ENCODE results near the gene PPP2R5B.

PPP2R5B gene

DNA sequence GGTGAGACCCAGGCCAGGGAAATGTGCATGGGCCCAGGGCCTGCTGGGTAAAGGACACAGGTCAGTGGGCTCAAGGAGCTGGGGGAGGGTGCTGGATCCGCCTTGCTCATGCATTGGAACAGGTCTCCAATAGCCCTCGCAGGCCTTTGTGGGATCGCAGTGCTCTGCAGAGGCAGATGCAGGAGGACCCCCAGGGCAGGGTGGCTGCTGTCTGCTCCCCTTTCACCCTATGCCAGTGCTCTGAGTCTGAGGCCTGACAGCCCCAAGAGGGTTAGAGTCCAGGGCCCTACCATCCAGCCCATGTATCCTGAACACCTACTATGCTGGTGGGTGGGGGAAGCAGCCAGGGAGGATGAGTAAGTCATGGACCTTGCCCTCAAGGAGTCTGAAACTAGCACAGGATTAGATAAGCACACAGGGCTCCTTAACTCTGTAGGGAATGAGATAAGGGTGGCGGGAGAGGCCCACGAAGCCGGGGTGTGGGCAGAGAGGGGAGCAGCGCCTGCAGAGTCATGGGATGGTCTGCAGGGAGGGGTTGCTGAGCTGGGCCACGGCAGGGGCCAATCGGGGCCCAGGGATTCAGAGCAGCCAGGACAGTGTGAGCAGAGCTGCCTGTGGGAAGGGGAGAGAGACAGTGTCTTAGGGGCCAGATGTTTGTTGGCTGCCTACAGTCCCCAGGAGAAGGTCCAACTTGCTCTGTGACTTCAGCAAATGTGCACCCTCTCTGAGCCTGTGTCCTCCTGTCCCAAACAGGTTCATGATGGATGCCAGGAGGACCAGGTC is 35.6 kb upstream of the PPP2R5B start:
- DNase-seq = no peak

DNA sequence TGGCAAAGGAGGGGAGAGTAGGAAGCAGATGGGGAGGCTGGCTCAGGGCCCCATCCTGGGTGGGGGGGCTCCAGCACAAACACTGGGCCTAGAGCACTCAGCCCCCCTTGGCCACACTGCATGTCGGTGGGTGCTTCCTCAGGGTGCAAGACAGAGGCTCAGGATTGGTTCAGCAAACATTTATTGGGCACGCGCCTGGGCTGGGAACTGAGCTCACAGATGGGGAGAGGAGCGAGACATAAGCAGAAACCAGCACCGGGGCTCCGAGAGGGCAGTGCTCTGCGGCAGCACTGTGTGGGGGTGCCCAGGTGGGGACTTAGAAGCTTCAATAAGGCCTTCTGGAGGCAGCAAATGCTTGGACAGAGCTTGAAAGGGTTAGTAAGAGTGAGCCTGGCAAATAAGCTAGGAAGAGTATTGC is 34.0 kb upstream of the PPP2R5B start:
- no peak for DNase-seq

DNA sequence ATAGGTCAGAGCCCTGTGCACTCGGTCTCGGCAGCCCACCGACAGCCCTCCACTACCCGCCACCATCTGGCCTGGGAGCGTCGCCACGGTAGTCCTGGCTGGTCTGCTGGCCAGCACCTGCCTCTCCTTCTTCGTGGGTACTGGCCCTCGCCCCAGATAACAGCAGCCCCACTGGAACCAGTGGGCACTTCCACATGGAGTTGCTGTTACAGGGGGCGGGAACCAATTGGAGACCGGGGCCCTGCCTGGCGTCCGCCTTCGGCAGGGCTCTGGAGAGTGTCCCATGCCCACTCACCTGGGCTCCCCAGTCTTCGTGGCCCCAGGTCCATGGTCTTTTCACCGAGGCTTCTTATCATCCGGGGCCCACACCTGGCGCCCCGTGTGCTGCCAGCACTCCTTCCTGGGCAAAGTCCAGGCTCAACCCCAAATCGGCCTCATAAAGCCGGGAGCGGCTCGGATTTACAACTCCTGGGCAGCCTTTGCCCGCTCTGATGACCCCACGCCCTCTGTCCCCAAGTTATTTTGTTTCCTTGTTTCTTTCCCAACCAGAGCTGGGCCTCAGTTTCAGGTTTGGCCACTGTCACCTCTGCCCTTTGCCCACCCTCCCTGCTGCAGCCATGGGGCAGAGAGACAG is 33.2 kb upstream of the PPP2R5B start:
- no peak for DNase-seq

DNA sequence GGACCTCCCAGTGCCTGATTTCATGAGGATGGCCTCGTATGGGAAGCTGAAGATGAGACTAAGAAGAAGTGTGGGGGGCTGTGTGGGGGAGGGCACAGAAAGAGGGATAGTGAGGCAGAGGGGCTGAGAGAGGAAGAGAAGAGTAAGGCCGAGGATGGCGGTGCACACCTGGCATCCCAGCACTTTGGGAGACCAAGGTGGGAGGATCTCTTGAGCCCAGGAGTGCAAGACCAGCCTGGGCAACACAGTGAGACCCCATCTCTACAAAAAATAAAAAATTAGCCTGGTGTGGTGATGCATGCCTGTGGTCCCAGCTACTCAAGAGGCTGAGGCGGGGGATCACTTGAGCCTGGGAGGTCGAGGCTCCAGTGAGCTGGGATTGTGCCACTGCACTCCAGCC is 32.6 kb upstream of the PPP2R5B start:
- DNase-seq = no peak

DNA sequence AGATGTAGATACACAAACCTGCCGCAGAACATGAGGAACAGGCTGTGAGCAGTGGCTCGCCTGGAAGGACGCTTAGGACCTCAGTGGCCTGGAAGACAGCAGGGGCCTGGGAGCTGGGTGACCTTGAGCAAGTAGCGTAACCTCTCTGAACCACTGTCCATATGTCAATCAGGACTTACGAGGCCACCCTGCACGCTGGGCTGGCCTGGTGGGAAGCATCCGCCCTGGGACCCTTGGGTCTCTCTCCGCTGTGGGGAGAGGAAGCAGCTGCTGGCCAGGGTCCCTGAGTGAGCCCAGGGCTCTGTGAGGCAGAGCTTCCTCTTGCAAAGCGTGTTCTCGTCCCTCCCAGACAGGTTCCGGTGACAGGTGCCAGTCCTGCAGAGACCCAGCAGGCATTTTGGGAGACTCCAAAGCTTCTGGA is 32.1 kb upstream of the PPP2R5B start:
- no peak for DNase-seq

DNA sequence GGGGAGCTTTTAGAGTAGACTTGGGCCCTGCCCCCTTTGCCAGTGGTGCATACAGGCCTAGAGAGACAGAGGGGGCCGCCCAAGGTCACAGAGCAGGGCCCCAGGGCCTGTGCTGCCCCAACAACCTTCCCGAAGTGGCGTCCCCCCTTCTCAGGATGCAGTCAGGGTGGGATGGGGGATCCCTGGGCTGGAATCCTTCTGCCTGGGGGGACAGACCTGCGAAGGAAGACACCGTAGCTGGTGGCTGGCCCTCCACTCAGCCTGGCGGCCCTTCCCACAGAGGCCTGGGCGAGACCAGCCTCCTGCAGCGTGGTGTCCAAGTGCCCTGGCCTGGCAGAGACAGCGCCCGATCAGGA is 31.7 kb upstream of the PPP2R5B start:
- DNase-seq = no peak

DNA sequence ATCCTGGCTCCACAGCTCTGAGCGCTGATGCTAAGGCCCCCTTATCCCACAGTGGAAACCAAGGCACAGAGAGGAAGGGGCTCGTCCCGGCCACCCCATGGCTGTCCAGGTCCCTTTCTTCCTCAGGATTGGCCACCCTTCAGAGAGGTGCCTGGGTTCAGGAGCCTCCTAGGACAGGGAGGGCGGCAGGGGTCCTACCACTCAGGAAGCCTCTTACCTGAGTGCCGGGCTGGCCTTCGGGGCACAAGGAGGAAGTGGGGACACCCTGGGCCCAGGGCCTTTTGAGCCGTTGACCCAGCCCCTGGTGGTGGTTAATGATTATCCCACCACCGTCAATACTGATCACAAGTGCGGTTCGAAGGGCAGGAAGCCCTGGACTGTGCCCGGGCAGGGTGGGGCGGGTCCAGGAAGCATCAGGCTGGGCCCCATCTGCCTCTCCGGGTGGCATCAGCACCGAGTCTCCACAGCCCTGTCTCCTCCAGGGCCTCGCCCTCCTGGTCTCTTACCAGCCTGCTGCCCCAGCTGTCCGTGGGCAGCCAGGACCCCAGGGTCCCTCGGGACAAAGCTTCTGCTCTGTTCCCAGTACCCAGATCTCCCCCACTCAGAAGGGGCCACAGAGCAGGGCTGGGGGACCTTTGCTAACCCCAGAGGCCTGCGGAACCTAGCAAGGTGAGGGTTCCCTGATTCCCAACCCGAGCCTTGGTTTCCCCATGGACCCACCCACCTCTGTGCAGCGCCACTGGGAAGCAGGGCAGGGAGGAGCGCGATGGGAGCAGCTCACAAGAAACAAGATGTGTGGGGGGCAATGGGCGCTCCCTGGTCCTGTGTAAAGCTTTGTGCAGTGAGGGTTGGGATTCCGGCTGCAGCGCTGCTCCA is 31.1 kb upstream of the PPP2R5B start:
- no peak for DNase-seq

DNA sequence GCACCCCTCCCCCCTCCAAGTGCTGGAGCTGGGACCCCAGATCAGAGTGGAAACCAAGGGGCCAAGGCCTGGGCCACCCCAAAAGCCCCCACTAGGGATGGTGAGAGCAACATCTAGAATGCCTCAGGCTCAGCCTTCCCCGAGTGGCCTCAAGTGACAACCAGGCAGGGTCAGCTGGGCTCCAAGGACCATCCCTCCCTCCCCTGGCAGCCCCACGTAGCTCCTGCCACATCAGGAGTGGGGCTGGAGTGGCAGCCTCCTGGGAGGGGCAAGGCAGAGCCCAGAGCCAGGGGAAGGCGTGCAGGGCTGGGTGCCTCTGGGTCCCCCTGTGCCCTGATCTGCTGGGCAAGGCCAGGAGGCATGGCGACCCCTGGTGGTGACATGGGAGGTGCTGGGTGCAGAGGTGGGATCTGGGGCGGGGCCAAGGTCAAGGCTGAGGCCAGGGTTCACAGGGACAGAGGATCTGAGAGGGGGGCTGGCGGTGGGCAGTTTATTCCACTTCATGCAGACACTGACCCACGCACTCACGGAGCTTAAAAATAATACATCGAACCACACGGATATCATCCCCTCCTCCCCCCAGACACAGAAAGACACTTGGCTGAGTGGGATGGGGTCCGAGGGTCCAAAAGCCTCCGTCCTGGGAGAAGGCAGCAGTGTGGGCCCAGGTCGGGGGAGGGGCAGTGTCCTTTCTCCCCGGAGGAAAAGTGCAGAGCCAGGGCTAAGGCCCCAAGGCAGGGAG is 30.2 kb upstream of the PPP2R5B start:
- DNase-seq = peak; percentile 90

DNA sequence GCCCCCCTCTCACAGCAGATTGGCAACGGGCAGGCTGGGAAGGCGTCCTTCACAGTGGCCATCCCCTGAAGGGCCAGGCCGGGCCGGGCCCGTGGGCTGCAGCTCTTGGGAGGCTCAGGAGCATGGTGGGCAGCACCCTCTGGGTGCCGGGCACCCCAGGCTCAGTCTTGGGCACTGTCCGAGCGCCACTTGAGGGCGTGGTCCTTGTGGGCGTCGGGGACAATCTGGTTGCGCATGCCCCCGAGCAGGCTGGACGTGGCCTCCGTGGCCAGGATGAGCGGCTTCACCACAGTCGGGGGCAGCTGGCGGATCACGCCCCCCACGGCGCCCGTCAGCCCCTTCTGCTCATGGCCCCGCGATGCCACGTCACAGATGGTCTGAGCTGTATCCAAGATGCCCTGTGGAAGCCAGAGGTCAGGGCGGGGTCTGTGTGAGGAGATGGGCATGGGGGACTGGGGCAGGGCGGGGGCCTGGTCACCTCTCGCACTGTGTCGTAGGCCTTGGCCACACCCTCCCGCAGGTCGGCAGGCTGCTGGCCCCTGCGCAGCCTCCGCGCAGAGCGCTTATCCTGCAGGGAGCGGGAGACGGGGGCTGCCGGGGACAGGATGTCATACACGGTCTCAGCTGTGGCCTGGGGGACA is 29.6 kb upstream of the PPP2R5B start:
- no peak for DNase-seq

DNA sequence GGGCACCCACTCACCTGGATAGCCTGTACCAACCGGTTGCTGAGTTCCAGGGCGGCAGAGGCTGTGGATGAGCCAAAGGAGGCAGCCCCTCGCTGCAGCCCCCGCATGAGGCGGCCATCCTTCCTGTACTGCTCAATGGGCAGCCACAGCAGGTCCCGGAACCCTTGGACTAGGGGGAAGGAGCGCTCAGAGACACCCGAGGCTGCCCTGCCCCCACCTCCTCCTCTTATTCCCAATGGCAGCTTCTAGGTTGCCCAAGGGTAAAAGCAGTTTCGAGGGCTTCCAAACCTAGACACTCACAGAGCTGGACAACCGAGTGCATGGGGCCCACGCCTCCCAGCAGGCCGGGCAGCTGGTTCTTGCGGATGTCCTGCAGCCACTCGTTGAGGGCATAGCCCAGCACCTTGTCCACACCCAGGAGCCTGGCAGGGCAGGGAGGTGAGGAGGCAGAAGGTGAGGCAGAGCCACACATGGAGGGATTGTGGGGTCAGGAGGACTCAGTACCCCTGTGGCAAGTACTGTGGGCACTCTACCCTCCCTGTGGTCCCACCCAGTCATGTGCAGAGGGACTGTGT is 28.0 kb upstream of the PPP2R5B start:
- no peak for DNase-seq

DNA sequence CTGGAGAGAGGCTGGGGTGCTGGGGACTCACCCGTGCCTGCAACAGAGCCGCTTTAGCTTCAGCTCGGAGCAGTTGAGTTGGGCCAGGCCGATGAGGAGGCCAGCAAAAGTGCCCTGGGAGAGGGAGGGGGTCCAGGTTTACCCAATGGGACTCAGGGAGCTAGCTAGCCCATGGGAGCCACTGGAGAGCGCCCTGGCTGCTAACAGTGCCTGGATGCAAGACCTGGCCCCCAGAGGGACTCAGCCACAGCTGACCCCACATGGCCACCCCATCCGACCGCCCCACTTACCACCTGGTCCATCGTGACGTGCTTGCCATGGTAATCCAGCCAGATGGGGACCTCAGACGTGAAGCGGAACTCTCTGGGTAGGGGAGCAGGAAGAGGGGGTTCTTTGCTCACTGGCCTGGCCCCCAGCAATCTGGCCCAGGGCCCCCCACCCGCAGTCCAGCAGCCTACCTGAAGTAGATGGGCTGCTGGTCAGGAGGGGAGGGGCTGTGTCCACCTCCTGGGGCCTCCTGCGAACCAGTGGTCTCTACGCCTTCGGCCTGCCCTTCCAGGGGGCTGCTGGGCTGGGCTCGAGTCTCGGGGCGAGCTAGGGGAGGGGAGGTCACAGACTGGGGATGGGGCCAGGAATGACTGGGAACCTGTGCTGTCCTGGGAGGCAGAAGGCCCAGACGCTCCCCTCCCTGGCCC is 27.0 kb upstream of the PPP2R5B start:
- no peak for DNase-seq

DNA sequence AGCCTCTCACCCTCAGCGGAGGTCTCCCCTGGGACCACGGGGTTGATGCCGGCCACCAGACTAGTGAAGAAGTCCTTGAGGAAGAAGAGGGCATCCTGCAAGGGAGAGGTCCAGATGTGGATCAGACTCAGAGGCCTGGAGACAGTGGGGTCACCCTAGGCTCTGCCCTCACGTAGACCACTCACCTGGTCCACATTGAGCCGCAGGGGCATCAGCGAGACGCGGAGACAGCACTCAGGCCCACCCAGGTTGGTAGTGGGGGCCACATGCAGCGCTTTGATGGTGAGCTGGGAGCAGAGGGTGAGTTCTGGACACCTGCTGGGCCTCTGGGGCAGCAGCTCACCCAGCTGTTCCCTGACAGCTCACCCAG is 26.4 kb upstream of the PPP2R5B start:
- DNase-seq = no peak

DNA sequence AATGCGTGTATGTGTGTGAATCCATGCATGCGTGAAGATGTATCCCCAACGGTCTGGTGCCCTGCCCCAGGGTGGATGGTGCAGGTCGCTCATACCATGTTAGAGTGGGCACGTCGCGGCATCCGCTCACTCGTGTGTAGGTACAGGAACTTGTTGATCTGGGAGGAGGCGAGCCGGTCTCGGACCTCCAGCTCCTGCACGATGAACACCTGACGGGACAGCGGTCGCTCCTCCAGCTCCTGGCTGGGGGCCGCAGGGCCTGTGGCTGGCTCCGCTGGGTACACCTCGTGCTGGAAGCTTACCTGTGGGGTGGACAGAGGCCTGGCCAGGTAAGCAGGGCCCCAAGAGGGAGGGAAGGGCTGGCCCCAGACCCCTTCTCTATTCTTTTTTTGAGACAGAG is 25.9 kb upstream of the PPP2R5B start:
- no peak for DNase-seq

DNA sequence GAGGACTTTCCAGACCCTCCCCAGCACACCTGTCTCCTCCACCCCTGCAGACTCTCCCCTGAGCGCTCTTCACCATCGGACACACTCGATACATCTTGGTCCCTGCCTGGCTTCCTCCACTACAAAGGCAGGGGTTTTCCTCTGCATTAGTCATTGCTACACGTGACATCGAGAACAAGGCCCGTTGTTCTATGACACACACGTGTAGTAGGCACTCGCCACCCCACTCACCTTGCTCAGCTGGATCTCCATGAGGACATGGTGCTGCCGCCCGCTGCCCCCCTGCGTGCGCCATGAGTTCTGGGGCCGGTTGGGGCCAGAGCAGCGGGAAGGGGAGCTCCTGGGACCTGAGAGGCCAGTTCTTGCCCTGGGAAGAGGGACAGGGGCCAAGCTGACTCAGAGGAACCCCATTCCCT is 24.2 kb upstream of the PPP2R5B start:
- DNase-seq = peak; percentile 87

DNA sequence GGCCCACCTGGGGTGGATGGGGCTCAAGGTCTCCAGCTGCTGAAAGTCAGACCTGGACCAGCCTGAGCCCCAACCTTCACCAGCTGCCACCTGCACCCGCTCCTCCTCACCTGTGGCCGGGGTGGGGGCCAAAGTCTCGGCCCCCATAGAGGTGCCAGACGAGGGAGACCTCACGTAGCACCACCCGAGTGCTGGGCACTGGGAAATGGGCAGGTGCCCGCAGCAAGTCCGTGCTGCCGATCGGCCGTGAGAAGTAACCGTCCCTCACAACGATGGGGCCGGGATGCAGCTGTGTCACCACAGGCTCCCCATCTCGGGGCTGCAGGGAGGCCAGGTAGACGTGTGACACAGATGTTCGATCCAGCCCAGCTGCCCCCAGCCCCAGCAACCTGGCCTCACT is 23.7 kb upstream of the PPP2R5B start:
- DNase-seq = no peak

DNA sequence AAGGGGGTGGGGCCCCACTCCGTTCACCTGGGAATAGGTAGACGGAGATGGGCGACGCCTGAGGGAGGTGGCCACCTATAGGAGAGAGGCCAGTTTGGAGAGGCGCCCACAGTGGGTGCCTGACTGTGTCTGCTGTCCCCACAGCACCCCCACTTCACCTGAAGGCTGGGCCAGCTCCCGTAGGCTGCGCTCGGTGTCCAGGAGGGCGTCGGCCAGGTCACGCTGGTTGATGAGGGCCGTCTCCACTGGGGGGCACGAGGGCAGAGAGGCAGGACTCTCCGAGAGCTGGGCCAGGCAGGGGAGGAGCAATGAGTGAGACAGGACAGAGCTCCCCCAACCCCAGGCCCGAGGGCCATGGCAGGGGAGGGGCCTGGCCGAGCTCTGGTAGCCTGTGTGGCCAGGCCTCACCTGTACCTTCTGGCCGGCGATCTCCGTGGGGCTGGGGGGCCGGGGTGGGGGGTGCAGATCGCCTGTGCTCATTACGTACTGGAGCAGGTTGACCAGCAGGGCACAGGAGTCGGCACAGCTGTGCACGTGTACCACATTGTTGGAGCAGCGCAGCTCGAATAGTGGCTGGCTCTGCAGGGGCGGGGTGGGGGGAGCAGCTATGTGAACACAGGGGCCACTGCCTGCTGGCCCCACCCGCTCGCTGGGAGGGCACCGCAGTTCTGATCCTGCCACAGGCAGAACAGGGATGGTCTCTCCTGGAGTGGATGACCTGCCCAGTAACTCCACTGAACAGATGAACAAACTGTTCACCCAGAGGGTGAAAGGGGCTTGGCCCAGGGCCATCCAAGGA is 22.2 kb upstream of the PPP2R5B start:
- DNase-seq = no peak

DNA sequence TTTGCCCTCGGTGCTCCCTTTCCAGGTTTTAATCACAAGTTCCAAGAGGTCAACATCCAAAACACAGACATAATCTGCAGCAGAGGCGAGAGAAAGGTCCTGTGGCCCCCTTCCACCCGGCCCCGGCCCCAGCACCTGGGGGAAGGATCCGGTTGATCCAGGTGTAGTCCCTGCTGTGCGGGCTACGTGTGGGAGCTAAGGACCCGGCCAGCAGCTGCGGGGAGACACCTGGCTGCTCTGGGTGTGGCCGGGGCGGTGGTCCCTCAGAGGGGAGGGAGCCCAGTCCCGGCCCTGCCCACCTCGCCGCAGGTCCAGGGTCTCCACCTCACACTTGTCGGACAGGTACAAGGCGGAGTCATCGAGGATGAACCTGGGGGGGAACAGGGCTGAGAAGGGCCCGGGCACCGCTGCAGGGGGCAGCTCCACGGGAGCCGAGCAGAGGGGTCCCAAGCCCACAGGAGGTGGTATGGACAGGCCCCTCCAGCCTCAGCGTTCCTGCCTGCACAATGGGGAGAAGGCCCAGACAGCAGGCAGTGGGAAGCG is 21.1 kb upstream of the PPP2R5B start:
- DNase-seq = no peak

DNA sequence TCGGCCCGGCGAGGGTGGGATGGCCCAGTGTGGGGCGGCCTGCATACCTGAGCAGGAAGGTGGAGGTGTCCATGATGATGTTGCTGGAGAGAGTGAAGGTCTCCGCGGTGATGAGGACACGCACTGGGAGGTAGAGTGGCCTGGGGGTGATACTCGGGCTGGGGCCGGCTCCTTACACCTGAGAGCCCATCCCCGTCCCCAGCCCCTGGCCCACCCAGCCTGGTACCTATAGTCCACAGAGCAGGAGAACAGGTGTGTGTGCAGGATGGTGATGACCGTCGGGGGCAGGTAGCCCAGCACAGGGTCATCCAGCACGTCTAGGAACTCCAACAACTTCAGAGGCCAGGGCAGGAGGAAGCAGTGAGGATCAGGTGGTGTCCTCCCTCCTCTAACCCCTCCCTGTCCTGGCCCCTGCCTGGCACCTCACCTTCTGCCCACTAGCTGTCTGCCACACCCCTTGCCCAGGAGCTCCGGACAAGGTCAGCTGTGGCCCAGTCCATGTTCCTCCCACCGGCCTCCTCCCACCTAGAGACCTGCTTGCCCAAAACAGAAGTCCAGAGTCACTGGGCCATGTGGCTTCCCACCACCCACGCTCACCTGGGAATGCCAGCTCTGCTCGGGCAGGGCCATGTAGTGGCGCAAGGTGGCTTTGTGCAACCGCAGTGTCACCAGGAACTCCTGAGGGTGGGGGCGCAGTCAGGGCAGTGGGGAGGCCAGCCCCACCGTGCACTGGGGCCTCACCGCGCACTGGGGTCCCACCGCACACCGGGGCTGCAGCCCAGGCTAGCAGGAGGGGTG is 18.8 kb upstream of the PPP2R5B start:
- DNase-seq = no peak

DNA sequence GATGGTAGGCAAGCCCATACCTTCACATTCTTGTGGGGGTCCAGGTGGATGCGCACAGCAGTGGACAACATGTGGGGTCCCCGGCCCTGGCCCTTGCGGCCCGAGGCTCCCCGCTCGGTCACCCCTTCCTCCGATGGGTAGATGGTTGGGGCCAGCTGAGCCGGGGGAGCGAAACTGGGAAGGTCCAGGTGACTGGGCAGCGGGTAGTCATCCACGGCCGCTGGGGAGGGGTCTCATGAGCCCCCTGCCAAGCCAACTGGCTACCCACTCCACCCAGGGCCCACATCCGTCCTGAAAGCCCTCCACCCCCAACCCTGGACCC is 18.2 kb upstream of the PPP2R5B start:
- no peak for DNase-seq

DNA sequence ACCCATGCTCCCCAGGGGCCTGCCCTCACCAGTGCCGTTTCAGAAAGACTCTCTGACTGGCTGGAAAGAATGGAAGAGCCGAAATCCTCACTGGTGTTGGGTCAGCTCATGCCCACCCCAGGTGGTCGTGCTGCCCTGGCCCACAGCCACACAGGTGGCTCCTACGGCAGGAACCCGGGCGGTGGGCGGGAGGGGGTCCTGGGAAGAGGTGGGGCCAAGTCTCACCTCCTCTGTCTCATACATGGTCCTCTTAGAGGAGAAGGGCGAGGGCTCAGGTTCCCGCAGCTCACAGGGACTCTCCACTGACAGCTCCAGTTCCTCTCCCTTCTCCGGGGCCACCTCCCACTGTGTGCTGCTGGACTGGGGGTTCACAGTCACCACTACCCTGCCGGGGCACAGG is 15.7 kb upstream of the PPP2R5B start:
- no peak for DNase-seq
